ENCODE data around the gene MED31.

DNA sequence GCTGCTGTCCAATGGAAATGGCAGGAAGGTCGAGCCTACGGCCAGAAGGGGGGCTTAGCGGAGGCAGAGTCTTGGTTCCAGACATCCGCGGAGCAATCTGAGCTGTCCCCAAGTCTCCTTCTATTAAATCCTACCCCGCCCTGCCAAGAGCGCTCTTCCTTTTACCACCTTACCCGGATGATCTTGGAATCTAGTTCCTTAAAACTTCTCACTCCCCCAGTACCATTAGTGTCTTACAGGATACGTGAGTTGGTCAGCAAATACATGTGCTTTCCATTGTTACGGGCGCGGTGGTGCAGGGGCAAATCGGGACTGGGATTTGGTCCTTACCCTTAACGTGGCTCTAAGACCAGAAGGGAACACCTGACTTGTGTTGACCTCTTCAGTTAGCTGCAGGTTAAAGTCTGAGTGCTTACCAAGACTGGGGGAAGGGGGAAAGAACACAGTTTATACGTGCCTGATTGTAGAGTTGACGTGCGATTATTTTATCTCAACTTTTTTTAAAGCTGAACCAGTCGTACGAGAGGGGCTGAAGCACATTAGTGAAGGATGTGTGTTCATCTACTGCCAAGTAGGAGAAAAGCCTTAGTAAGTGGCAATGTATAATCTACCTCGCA lies 10.1 kb downstream of the MED31 start:
- TF ChIP-seq, protein P1, sequence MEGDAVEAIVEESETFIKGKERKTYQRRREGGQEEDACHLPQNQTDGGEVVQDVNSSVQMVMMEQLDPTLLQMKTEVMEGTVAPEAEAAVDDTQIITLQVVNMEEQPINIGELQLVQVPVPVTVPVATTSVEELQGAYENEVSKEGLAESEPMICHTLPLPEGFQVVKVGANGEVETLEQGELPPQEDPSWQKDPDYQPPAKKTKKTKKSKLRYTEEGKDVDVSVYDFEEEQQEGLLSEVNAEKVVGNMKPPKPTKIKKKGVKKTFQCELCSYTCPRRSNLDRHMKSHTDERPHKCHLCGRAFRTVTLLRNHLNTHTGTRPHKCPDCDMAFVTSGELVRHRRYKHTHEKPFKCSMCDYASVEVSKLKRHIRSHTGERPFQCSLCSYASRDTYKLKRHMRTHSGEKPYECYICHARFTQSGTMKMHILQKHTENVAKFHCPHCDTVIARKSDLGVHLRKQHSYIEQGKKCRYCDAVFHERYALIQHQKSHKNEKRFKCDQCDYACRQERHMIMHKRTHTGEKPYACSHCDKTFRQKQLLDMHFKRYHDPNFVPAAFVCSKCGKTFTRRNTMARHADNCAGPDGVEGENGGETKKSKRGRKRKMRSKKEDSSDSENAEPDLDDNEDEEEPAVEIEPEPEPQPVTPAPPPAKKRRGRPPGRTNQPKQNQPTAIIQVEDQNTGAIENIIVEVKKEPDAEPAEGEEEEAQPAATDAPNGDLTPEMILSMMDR (conservative IDR thresholded peaks at IDR 0.05): no peak
- no peak for TF ChIP-seq EZH2 (IDR thresholded peaks at IDR 0.05; ENCODE audit: low read depth)

Measured in PC-9 (cell line).